Gastroesophageal sphincter (tissue), 3 donors: Measurements from ENCODE around the gene MYO15B.

Experiments
- CTCF ChIP-seq, 4 experiments: fragments of 200-600 bp in 2 of 4; fragments of 450-650 bp in 2 of 4; sonication (generic) in 1 of 4; IDR thresholded peaks; one replicate each; pipeline ENCODE4 v1.5.1; 2017 to 2019; ENCODE audit warnings: antibody characterized with exemption in 4 of 4, mild to moderate bottlenecking in 2 of 4, moderate library complexity in 2 of 4
- POLR2A ChIP-seq, 2 donors: fragments of 450-650 bp; IDR thresholded peaks; one replicate each; pipeline ENCODE4 v1.6.1; 2017; ENCODE audit warnings: antibody characterized with exemption in 2 of 2, mild to moderate bottlenecking in 2 of 2, moderate library complexity in 1 of 2

GRCh38 chr17:75596320-75597087, 8.9 kb downstream of the MYO15B start:
- TF ChIP-seq CTCF (IDR thresholded peaks at IDR 0.05) (no peak), POLR2A (IDR thresholded peaks at IDR 0.05) (no peak)
